ENCODE data around the gene C18orf54.
"Not testable (repeated sequence)": the region's sequence is repeated elsewhere in the genome, so short reads cannot be mapped to it uniquely, and the experiment has no call there.

Gene C18orf54

DNA sequence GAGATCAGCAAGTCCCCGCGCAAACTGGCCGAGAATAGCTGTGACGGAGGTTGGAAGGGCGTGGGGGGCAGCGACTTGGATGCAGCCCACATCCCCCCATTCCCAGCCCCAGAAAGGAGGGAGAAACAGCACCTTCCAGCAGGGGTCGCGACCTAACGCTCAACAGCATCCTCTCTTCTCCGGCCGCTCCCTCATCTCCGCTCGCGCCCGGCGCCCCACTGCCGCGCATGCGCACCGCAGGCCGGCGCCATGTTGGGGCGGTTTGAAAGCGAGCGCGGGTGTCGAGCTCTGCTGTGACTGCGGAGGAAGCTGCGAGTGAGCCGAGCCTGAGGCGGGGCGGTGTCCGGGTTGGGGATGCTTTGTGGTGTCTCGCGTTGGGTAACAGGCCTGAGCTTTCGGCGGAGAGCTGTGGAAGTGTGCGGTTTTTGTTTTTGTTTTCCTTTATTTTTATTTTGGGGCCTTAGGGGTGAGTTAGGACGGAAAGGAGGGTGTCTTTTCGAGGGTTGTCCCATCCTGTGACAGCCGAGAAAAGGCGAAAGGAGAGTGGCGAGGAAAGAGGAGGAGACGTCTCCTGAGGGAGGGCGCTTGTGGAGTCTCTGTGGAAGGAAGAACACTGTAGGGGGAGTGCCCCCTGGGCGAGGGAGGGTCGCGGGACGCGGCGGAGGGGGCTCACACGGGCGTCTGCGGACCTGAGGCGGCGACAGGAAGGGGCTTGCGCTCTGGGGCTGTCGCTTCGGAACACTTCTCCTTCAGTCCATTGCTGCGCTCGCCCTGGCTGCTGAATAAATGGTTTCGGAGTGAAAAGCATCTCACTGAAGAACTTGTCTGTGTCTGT, at the start of gene C18orf54, which contains the start of gene STARD6:
C18orf54 (plus strand) TSS at position 247 of the 835 bp plus-strand sequence. CDS start 2,667 bp downstream, outside the sequence.
STARD6 (minus strand) TSS at position 199 of the 835 bp plus-strand sequence. CDS start 3,285 bp downstream, outside the sequence.
- peak; percentile 97 for DNase-seq

DNA sequence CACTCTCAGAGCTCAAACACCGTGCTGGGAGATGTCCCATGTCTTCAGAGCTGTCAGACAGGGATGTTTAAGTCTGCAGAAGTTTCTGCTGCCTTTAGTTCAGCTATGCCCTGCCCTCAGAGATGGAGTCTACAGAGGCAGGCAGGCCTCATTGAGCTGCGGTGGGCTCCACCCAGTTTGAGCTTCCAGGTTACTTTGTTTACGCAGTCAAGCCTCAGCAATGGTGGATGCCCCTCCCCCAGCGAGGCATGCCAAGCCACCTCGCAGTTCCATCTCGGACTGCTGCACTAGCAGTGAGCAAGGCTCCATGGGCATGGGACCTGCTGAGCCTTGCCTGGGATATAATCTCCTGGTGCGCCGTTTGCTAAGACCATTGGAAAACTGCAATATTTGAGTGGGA, 48.1 kb upstream of the C18orf54 start:
- not testable (repeated sequence) for DNase-seq

DNA sequence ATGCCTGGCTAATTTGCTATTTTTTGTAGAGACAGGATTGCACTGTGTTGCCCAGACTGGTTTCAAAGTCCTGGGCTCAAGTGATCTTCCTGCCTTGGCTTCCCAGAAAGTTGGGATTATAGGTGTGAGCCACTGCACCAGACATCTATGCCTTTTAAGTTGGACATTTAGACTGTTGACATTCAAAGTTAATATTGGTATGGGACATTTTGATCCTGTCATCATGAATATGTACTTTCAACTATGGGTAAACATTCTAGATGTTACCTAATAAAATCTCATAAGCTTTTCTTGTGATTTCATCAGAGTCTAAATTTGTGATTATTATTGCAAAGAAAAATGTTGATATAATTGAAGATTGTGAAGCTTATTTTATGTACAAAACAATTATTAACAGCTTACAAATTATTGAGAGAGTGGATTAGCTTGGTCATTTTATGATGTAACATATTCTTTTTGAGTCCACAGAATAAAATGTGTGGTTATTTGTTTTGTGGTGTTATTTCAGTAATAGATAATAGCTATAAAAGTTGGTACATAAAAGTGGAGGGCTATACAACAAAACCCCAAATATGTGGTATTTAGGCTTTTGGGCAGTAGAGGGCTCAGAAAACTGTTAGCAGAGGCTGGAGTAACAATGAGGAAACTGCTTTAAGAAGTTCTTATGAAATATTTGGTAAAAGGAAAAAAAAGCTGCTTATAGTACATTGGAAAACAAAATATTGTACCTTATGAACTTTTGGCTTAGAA, 41.5 kb upstream of the C18orf54 start:
- no peak for DNase-seq

DNA sequence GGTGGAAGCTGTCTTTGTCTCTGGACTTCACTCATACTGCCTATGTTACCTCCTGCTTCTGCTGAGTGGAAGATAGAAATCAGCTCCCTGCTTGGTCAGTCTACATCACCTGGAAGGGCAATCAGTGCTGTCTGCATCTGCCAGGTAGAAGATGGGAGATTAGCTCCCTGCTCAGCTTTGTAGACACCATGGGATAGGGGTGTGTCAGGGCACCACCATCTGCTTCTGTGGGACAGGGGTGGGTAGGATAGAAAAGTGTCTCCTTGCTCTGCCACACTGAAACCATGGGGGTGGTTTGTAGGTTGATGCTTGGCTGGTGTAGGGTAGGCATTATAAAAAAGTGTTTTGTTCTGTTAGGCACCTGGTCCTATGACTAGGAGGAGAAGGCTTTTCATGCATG, 34.1 kb upstream of the C18orf54 start:
- DNase-seq: no peak

DNA sequence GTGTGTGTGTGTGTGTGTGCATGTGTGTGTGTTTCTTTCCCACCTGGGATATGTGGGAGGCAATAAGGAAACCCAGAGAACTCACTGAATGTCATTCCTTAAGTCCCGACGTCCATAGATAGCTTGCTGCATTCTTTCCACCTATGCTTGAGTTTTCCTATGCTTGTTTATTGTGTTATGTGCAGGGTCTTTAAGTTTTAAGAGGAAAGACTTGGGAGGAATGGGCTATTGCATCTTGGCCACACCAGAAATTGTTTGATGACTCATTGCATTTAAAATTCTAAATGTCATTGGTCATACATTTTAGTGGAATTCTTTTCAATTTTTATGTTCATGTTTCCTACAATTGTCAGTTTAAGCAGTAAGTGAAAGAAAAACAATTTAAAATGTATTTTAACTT, 33.7 kb upstream of the C18orf54 start:
- no peak for DNase-seq

DNA sequence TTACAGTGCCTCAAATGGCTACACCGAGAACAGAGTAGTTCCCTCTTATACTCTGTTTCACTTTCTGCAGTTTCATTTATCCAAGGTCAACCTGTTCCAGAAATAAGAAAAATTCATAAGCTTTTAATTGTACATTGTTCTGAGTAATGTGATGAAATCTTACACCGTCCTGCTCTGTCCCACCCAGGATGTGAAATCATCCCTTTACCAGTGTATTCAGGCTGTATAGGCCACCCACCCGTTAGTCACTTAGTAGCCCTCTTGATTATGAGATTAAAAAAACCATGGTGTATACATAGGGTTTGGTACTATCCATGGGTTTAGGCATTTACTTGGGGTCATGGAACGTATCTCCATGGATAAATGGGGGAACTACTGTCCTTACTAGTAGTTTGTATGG, 29.9 kb upstream of the C18orf54 start:
- no peak for DNase-seq

DNA sequence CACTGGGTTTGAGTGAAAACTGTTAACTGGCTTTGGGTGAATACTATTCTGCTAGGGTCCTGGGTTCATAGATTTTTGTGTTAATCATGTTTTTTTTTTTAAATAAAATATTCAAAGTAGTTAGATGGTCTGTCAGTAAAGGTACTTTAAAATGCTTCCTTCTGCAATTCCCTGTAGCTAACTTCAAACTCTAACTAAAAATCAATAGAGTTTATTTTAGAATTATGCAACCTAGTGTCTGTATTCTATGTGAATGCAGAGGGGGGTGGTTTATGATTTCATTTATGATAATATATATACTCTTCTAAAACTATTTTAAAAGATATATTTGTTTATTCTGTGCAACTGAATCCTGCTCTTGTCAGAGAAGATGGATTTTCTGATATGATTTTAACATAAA, 27.9 kb upstream of the C18orf54 start:
- DNase-seq: no peak

DNA sequence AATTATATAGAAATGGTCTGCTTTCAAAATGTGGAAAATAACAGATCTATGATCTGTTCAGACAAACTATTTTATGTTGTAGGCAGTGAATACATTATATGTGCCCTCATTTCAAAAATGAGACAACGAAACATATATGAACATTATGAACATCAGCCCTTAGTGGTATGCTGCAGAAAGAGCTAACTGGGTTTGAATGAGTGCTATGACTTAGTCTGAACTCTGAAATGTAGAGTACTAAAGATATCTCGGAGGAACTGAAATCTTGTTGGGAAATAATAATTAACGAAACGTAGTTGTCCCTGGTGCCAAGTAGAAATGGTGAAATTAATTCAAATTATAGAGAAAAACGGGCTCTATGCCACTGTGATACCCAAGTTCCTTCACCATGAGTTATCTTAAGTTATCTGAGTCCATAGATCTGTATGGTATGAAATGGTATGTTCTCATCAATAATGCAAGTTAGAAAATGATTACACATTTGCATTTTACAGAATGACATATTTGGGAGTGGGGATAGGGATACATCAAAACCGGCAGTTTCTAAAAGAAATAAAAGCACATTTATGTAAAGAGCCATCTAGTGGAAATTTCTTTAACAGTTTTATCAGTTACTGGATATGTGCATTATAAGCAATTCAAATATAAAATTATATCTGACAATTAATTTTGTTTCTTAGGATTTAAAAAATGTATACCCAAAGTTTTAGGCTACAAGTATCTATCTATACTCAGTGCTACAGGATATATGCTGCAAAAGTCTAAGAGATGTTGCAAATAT, 26.7 kb upstream of the C18orf54 start:
- DNase-seq: no peak

DNA sequence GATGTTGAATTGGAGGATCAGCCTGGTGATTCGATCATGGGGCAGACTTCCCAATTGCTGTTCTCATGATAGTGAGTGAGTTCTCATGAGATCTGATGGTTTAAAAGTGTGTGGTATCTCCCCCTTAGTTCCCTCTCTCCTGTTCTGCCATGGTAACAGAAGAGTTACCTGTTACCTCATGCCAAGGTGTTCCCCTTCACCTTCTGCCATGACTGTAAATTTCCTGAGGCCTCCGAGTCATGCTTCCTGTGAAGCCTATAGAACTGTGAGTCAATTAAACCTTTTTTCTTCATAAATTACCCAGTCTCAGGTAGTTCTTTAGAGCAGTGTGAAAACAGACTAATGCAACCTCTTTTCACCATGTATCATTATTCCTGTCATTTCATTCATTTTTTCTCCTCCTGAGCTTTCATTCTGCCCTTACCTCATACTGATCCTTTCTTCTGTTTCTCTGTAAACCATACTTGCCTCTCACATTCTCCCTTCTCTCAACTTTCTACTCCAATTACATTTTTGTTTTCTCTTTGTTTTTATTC, 22.0 kb upstream of the C18orf54 start:
- no peak for DNase-seq

DNA sequence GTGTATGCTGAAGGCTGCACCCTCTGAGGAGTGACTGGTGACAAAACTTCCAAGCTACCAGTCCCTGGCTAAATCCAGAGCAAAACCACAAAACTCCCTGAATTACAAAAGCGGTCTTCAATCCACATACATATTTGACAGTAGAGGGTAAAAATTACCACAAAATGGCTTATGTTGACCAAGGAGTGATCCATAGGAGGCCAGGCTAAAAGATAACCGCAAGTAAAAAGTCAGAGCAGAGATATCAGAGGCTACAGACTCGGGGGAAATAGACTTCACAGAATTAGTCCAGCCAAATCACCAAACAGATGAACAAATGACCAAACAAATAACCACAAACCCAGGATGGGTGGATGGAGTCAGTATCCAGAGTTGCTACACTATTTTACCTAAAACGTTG, 19.5 kb upstream of the C18orf54 start:
- DNase-seq: no peak

DNA sequence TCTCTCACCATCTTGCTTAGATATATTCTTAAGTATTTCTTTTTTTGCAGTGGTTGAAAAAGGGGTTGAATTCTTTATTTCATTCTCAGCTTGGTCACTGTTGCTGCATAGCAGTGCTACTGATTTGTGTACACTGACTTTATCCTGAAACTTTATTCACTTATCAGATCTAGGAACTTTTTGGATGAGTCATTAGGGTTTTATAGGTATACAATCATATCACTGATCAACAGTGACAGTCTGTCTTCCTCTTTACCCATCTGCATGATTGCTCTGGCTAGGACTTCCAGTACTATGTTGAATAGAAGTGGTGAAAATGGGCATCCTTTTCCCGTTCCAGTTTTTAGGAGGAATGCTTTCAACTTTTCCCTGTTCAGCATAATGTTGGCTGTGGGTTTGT, 6.5 kb upstream of the C18orf54 start:
- DNase-seq: no peak

DNA sequence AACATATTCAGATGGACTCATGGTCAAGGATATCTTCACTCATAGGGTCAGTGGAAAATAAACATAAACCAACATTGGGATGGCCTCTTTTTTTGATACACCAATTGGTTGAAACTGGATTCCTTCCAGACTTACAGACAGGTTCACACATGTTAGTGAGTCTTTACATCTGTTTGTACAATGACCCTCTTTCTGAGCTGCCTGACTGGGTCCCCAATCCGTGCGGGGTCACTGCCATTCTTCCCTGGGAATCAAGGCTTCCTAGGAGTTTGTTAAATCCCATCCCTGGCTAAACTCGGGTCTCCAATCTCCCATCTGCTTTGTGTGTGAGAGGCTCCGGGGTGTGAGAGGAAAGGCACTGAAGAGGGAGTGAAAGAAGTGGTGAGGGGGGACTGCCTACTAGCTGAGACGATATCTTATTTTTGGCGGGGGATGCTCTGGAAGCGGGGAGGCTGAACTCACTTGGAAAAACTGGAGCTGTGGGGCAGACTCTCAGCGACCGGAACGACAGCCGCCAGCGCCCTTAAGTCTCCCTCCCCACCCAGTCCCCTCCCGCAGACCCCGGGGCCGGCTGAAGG, 535 bp upstream of the C18orf54 start:
- DNase-seq: no peak

DNA sequence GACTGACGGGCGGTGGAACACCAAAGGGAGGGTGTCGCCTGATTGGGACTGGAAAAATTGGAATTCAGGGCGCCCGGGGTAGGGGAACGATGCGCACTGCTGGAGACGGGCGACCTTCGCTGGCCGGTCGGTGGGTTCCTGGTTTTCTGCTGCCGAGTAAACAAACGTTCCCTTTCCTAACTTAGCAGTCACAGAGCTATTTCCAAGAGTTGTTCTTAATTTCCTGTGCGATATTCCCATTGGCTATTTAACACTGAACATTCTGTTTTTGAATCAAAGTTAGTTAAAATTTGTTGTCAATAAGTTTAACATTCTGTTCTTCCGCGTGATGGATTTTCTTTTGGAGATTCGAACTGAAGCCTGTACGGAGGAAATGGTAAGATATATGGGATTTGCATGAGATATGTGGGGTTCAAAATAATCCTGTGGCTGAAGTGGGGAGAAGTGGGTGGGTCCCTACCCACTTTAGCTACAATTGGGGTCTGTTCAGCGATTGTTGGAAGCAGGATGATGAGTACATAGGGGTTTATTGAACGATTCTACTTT, 862 bp downstream of the C18orf54 start:
- DNase-seq: no peak

DNA sequence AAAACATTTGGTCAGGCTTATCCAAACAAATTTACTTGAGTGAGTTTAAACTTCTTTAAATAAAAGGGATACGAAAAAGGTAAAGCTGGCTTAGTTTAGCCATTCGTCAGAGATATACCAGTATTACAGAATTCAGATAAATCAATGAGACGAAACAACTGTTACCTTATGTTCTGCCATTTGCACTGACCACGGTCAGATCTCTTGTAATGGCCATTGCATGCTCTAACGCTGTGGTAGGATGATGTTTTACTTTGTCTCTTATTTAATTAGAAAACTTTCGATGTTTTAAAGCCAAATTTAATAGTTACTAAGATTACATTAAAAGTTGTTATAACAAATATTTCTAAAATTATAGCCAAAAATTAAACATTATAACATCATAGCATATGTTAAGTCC, 1.5 kb downstream of the C18orf54 start:
- DNase-seq: peak; percentile 41

DNA sequence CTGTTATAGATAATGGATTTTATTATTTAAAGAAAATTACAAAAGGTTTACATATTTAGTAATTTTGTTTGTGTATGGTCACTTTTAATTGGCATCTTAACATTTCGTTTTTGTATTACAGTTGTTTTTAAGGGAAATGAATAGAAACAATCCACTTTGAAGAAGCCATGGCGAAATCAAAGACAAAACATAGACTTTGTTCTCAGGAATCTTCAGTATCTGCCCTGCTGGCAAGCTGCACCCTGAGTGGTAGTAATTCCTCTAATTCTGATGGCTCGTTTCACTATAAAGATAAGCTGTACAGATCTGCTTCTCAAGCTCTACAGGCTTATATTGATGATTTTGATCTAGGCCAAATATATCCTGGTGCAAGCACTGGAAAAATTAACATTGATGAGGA, 2.7 kb downstream of the C18orf54 start:
- DNase-seq: peak; percentile 5

DNA sequence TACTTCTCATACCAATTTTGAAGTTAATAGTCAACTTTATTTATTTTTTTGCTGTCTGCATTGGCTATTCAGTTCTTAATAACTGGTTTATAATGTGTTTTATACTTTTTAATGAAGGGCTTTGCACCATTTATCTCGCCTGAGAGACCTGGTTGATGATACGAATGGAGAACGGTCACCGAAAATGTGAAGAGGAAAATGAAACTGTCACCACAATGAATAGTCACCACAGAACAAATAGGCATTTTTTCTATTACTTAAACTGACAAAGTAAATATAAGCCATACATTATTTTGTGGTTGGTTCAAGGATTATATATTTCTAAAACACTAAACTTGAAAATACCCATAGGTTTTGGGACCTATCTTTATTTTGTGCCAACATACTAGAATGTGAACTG, 20.4 kb downstream of the C18orf54 start:
- no peak for DNase-seq

DNA sequence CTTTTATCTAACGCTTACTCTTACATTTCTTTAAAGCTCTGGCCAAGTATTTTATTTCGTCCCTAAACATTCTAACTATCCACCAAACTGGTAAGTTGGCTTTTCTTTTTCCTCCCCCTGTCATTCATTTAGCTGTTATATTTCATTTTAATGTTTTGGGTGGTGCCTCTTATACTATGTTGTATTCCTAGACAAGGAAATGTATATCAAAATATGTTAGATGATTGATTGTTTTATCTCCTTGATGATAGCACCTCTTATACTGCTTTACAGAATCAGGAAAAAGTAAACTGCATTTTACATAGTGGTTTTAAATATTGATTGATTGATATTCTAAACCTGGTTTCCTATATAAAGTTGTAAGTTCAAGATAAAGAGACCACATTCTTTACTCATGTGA, 23.9 kb downstream of the C18orf54 start:
- DNase-seq: no peak

DNA sequence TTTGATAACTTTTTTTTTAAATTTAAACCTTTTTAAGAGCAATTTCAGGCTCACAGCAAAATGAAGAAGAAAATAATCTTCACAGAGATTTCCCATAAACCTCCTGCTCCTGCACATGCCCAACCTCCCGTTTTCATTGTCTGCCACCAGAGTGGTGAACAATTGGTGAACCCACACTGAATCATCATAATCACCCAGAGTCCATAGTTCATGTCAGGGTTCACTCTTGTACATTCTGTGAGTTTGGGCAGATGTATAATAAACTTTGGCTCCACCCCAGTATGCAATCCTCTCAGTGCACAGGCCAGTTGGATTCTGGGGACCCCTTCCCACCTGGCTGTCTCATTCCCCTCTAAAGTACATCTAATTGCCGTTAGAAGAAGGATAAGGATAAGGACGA, 24.4 kb downstream of the C18orf54 start:
- DNase-seq: no peak

DNA sequence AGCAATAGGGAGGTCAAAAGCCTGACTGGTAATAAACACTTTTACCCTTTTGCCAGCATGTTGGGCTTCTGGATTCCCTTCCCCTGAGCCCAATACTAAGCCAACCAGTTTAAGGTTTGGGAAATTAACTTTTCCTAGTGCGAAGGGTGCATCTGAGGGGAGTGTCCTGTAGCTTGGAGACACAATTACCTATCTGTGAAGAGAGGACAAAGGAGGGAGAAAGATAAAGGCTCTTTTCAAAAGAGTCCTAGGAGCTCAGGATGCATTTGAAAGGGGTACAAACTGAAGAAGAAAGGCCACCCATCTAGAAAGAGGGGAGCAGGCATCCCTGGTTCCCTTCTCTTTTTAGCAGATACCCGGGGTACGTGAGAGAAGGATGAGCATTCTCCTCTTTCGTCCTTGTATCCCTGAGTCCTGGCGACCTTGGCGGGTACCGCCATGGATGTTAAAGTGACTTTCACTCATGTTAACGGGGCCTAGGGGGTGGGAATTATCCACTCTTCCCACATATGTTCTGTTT, 25.1 kb downstream of the C18orf54 start:
- DNase-seq: no peak

DNA sequence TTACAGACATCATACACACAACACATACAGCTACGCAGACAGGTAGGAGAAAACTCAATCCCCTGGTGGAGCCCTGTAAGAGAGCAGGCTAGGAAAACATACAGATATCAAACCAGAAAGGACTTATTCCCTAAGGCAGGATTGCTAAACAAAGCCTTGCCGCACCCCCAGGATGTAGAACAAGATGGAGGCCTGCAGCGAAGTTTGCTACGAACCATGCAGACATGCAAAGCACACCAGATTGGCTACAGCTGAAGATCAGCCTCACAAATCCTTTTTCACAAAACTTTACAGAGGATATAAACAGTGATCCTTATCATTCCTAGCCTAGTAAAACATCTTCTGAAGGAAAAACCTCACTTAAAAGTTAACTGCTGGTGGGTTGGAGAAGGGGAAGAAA, 28.3 kb downstream of the C18orf54 start:
- DNase-seq: no peak

DNA sequence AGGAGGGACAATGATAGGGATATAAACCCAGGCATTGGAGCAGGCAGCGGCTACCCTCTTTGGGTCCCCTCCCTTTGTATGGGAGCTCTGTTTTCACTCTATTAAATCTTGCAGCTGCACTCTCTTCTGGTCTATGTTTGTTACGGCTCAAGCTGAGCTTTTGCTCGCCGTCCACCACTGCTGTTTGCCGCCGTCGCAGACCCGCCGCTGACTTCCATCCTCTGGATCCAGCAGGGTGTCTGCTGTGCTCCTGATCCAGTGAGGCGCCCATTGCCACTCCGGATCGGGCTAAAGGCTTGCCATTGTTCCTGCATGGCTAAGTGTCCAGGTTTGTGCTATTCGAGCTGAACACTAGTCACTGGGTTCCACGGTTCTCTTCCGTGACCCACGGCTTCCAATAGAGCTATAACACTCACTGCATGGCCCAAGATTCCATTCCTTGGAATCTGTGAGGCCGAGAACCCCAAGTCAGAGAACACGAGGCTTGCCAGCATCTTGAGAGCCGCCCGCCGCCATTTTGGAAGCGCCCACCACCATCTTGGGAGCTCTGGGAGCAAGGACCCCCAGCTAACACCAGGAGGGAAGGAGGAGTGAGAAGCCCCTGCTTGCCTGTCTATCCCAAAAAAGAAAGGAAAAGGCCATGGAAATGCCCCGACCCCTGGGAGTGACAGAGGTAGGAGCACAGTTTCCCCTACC, 29.2 kb downstream of the C18orf54 start:
- not testable (repeated sequence) for DNase-seq
